HEK293 (cell line): ENCODE measurements around the gene UBA52.

Source experiments
- EGR2 ChIP-seq: fragments of 450-650 bp; formaldehyde crosslinking; IDR thresholded peaks from 2 replicates; pipeline ENCODE4 v1.5.1; 2016; ENCODE audit warnings: low read depth, missing biosample characterization, missing genetic modification characterization
- HOXC10 ChIP-seq: sonication (generic); formaldehyde crosslinking; IDR thresholded peaks from 2 replicates; pipeline ENCODE4 v1.8.1; 2023; ENCODE audit warnings: mild to moderate bottlenecking, missing genetic modification reagents
- RBAK ChIP-seq: fragments of 450-650 bp; formaldehyde crosslinking; IDR thresholded peaks from 2 replicates; pipeline ENCODE4 v1.5.1; 2016; ENCODE audit warnings: missing biosample characterization, missing genetic modification characterization
- WT1 ChIP-seq: fragments of 450-650 bp; formaldehyde crosslinking; IDR thresholded peaks from 2 replicates; pipeline ENCODE4 v1.5.1; 2016; ENCODE audit warnings: missing biosample characterization, missing genetic modification characterization
- ZBTB7A ChIP-seq: fragments of 450-650 bp; formaldehyde crosslinking; IDR thresholded peaks from 2 replicates; pipeline ENCODE4 v1.5.1; 2016; ENCODE audit warnings: low read depth, missing biosample characterization, missing genetic modification characterization
- ZNF223 ChIP-seq: fragments of 450-650 bp; formaldehyde crosslinking; IDR thresholded peaks from 2 replicates; pipeline ENCODE4 v1.5.1; 2016; ENCODE audit warnings: missing biosample characterization, missing genetic modification characterization
- ZNF23 ChIP-seq: fragments of 450-650 bp; formaldehyde crosslinking; IDR thresholded peaks from 2 replicates; pipeline ENCODE4 v1.5.1; 2016; ENCODE audit warnings: missing biosample characterization, missing genetic modification characterization, borderline replicate concordance
- ZNF37A ChIP-seq: fragments of 450-650 bp; IDR thresholded peaks from 2 replicates; pipeline ENCODE4 v1.5.1; 2018; ENCODE audit warnings: missing biosample characterization, missing genetic modification characterization
- ZNF426 ChIP-seq: fragments of 450-650 bp; formaldehyde crosslinking; IDR thresholded peaks from 2 replicates; pipeline ENCODE4 v1.5.1; 2017; ENCODE audit warnings: missing biosample characterization, missing genetic modification characterization, mild to moderate bottlenecking, inconsistent platforms, moderate library complexity
- ZNF624 ChIP-seq: fragments of 450-650 bp; formaldehyde crosslinking; IDR thresholded peaks from 2 replicates; pipeline ENCODE4 v1.5.1; 2017; ENCODE audit warnings: missing biosample characterization, missing genetic modification characterization
- ZNF626 ChIP-seq: fragments of 450-650 bp; sonication (Bioruptor Pico); formaldehyde crosslinking; IDR thresholded peaks from 2 replicates; pipeline ENCODE4 v1.5.1; 2018; ENCODE audit warnings: missing biosample characterization, missing genetic modification characterization, inconsistent platforms
- ZNF777 ChIP-seq: fragments of 450-650 bp; formaldehyde crosslinking; IDR thresholded peaks from 2 replicates; pipeline ENCODE4 v1.5.1; 2017; ENCODE audit warnings: missing biosample characterization, missing genetic modification characterization, borderline replicate concordance
- ZSCAN16 ChIP-seq: fragments of 450-650 bp; formaldehyde crosslinking; IDR thresholded peaks from 2 replicates; pipeline ENCODE4 v1.5.1; 2016; ENCODE audit warnings: missing biosample characterization, missing genetic modification characterization
- ZXDB ChIP-seq: fragments of 450-650 bp; formaldehyde crosslinking; IDR thresholded peaks from 2 replicates; pipeline ENCODE4 v1.5.1; 2016; ENCODE audit warnings: missing biosample characterization, missing genetic modification characterization
- TF ChIP-seq, protein P1 (sequence below): fragments of 450-650 bp; formaldehyde crosslinking; IDR thresholded peaks from 2 replicates; pipeline ENCODE4 v1.5.1; 2016; ENCODE audit warnings: missing biosample characterization, missing genetic modification characterization
- TF ChIP-seq, protein P2 (sequence below): fragments of 450-650 bp; formaldehyde crosslinking; IDR thresholded peaks from 2 replicates; pipeline ENCODE4 v1.5.1; 2017; ENCODE audit warnings: missing biosample characterization, mild to moderate bottlenecking, missing genetic modification characterization, moderate library complexity
- TF ChIP-seq, protein P3 (sequence below): fragments of 450-650 bp; formaldehyde crosslinking; IDR thresholded peaks from 2 replicates; pipeline ENCODE4 v1.5.1; 2016; ENCODE audit warnings: missing biosample characterization, missing genetic modification characterization
- TF ChIP-seq, protein P4 (sequence below): fragments of 450-650 bp; formaldehyde crosslinking; IDR thresholded peaks from 2 replicates; pipeline ENCODE4 v1.5.1; 2017; ENCODE audit warnings: missing biosample characterization, missing genetic modification characterization
- TF ChIP-seq, protein P5 (sequence below): fragments of 450-650 bp; formaldehyde crosslinking; IDR thresholded peaks from 2 replicates; pipeline ENCODE4 v1.5.1; 2016; ENCODE audit warnings: missing biosample characterization, missing genetic modification characterization
- TF ChIP-seq, protein P6 (sequence below): fragments of 450-650 bp; formaldehyde crosslinking; IDR thresholded peaks from 2 replicates; pipeline ENCODE4 v1.5.1; 2016; ENCODE audit warnings: missing biosample characterization, missing genetic modification characterization
- TF ChIP-seq, protein P7 (sequence below): fragments of 450-650 bp; formaldehyde crosslinking; IDR thresholded peaks from 2 replicates; pipeline ENCODE4 v1.5.1; 2016; ENCODE audit warnings: missing biosample characterization, missing genetic modification characterization
- TF ChIP-seq, protein P8 (sequence below): fragments of 450-650 bp; IDR thresholded peaks from 2 replicates; pipeline ENCODE4 v1.5.1; 2018; ENCODE audit warnings: missing biosample characterization, missing genetic modification characterization

The UBA52 gene

DNA sequence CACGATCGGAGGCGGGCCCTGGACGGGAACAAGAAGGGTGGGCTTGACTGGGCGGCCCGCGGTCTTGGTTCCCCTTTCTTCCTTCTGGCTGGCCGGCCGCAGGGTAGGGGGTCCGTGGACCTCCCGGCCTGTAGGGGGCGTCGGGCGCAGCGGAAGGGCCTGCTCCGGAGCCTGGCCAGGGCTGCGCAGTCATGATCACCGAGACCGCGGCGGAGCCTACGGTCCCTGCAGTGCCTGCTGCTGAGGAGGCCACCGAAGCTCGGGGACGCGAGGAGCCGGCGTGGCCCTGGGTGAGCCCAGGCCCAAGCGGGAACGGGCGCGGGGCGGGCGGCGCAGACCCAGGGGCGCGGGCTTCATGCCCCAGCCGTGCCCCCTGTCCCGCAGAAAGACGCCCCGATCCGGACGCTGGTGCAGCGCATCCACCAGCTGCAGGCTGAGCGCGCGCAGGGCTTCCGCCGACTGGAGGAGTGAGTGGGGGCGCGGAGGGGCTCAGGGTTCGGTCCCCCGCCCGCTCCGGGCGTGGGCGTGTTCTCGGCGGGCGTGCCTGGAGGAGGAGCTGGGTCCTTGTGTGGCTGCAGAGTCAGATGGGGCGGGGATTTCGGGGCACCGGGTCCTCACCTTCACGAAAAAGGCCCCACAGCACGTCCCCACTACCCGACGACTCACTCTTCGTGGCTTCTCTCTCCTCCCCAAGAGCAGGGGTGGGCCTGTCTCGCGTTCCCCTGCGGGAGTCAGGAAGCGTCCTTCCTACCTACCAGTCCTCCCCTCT, 17.1 kb downstream of the UBA52 start, which contains the start of gene REX1BD (continued):
- TF ChIP-seq, protein P1, sequence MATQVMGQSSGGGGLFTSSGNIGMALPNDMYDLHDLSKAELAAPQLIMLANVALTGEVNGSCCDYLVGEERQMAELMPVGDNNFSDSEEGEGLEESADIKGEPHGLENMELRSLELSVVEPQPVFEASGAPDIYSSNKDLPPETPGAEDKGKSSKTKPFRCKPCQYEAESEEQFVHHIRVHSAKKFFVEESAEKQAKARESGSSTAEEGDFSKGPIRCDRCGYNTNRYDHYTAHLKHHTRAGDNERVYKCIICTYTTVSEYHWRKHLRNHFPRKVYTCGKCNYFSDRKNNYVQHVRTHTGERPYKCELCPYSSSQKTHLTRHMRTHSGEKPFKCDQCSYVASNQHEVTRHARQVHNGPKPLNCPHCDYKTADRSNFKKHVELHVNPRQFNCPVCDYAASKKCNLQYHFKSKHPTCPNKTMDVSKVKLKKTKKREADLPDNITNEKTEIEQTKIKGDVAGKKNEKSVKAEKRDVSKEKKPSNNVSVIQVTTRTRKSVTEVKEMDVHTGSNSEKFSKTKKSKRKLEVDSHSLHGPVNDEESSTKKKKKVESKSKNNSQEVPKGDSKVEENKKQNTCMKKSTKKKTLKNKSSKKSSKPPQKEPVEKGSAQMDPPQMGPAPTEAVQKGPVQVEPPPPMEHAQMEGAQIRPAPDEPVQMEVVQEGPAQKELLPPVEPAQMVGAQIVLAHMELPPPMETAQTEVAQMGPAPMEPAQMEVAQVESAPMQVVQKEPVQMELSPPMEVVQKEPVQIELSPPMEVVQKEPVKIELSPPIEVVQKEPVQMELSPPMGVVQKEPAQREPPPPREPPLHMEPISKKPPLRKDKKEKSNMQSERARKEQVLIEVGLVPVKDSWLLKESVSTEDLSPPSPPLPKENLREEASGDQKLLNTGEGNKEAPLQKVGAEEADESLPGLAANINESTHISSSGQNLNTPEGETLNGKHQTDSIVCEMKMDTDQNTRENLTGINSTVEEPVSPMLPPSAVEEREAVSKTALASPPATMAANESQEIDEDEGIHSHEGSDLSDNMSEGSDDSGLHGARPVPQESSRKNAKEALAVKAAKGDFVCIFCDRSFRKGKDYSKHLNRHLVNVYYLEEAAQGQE = peak; percentile 52; the same call in 1 of the 2 replicates
- no peak for TF ChIP-seq ZNF426 (tag by site-specific recombination)
- TF ChIP-seq ZBTB7A (tag by site-specific recombination) = no peak
- no peak for TF ChIP-seq RBAK (tag by site-specific recombination)
- TF ChIP-seq, protein P2, sequence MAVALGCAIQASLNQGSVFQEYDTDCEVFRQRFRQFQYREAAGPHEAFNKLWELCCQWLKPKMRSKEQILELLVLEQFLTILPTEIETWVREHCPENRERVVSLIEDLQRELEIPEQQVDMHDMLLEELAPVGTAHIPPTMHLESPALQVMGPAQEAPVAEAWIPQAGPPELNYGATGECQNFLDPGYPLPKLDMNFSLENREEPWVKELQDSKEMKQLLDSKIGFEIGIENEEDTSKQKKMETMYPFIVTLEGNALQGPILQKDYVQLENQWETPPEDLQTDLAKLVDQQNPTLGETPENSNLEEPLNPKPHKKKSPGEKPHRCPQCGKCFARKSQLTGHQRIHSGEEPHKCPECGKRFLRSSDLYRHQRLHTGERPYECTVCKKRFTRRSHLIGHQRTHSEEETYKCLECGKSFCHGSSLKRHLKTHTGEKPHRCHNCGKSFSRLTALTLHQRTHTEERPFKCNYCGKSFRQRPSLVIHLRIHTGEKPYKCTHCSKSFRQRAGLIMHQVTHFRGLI (tag by site-specific recombination) = no peak; the same call in none of the 2 replicates
- TF ChIP-seq ZSCAN16 (tag by site-specific recombination) = peak; percentile 33; the same call in 1 of the 2 replicates
- no peak for TF ChIP-seq ZNF223
- peak; percentile 42 for TF ChIP-seq WT1
- 0 out of 2 replicates have a peak, but pooled peaks have one; percentile 63 for TF ChIP-seq HOXC10 (CRISPR knock-in tag)
- TF ChIP-seq, protein P3, sequence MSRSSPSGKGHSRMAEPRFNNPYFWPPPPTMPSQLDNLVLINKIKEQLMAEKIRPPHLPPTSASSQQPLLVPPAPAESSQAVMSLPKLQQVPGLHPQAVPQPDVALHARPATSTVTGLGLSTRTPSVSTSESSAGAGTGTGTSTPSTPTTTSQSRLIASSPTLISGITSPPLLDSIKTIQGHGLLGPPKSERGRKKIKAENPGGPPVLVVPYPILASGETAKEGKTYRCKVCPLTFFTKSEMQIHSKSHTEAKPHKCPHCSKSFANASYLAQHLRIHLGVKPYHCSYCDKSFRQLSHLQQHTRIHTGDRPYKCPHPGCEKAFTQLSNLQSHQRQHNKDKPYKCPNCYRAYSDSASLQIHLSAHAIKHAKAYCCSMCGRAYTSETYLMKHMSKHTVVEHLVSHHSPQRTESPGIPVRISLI (tag by site-specific recombination) = no peak
- TF ChIP-seq, protein P4, sequence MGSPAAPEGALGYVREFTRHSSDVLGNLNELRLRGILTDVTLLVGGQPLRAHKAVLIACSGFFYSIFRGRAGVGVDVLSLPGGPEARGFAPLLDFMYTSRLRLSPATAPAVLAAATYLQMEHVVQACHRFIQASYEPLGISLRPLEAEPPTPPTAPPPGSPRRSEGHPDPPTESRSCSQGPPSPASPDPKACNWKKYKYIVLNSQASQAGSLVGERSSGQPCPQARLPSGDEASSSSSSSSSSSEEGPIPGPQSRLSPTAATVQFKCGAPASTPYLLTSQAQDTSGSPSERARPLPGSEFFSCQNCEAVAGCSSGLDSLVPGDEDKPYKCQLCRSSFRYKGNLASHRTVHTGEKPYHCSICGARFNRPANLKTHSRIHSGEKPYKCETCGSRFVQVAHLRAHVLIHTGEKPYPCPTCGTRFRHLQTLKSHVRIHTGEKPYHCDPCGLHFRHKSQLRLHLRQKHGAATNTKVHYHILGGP (tag by site-specific recombination) = no peak
- TF ChIP-seq ZNF23 (tag by site-specific recombination) = no peak
- TF ChIP-seq, protein P5, sequence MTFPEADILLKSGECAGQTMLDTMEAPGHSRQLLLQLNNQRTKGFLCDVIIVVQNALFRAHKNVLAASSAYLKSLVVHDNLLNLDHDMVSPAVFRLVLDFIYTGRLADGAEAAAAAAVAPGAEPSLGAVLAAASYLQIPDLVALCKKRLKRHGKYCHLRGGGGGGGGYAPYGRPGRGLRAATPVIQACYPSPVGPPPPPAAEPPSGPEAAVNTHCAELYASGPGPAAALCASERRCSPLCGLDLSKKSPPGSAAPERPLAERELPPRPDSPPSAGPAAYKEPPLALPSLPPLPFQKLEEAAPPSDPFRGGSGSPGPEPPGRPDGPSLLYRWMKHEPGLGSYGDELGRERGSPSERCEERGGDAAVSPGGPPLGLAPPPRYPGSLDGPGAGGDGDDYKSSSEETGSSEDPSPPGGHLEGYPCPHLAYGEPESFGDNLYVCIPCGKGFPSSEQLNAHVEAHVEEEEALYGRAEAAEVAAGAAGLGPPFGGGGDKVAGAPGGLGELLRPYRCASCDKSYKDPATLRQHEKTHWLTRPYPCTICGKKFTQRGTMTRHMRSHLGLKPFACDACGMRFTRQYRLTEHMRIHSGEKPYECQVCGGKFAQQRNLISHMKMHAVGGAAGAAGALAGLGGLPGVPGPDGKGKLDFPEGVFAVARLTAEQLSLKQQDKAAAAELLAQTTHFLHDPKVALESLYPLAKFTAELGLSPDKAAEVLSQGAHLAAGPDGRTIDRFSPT (tag by site-specific recombination) = peak; percentile 84
- TF ChIP-seq, protein P6, sequence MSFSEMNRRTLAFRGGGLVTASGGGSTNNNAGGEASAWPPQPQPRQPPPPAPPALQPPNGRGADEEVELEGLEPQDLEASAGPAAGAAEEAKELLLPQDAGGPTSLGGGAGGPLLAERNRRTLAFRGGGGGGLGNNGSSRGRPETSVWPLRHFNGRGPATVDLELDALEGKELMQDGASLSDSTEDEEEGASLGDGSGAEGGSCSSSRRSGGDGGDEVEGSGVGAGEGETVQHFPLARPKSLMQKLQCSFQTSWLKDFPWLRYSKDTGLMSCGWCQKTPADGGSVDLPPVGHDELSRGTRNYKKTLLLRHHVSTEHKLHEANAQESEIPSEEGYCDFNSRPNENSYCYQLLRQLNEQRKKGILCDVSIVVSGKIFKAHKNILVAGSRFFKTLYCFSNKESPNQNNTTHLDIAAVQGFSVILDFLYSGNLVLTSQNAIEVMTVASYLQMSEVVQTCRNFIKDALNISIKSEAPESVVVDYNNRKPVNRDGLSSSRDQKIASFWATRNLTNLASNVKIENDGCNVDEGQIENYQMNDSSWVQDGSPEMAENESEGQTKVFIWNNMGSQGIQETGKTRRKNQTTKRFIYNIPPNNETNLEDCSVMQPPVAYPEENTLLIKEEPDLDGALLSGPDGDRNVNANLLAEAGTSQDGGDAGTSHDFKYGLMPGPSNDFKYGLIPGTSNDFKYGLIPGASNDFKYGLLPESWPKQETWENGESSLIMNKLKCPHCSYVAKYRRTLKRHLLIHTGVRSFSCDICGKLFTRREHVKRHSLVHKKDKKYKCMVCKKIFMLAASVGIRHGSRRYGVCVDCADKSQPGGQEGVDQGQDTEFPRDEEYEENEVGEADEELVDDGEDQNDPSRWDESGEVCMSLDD = peak; percentile 85; the same call in 1 of the 2 replicates
- TF ChIP-seq, protein P7, sequence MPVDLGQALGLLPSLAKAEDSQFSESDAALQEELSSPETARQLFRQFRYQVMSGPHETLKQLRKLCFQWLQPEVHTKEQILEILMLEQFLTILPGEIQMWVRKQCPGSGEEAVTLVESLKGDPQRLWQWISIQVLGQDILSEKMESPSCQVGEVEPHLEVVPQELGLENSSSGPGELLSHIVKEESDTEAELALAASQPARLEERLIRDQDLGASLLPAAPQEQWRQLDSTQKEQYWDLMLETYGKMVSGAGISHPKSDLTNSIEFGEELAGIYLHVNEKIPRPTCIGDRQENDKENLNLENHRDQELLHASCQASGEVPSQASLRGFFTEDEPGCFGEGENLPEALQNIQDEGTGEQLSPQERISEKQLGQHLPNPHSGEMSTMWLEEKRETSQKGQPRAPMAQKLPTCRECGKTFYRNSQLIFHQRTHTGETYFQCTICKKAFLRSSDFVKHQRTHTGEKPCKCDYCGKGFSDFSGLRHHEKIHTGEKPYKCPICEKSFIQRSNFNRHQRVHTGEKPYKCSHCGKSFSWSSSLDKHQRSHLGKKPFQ = peak; percentile 52
- TF ChIP-seq, protein P8, sequence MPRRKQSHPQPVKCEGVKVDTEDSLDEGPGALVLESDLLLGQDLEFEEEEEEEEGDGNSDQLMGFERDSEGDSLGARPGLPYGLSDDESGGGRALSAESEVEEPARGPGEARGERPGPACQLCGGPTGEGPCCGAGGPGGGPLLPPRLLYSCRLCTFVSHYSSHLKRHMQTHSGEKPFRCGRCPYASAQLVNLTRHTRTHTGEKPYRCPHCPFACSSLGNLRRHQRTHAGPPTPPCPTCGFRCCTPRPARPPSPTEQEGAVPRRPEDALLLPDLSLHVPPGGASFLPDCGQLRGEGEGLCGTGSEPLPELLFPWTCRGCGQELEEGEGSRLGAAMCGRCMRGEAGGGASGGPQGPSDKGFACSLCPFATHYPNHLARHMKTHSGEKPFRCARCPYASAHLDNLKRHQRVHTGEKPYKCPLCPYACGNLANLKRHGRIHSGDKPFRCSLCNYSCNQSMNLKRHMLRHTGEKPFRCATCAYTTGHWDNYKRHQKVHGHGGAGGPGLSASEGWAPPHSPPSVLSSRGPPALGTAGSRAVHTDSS (tag by site-specific recombination) = no peak
- TF ChIP-seq ZXDB = peak; percentile 79
- 0 out of 2 replicates have a peak, but pooled peaks have one; percentile 17 for TF ChIP-seq ZNF777 (tag by site-specific recombination)
- TF ChIP-seq ZNF624 (tag by site-specific recombination) = no peak
- no peak for TF ChIP-seq ZNF626 (tag by site-specific recombination)
- TF ChIP-seq ZNF37A (tag by site-specific recombination) = no peak
- TF ChIP-seq EGR2 (tag by site-specific recombination) = peak; percentile 94
